ENCODE measurements around the gene RHOF. TPM values are rescaled to one million over a fixed set of nuclear protein-coding genes. Genes with fewer than 3 reads are reported as not detected.
A peak's percentile ranks its signal among the peaks of the same experiment; 100 is the strongest.
"Not testable (repeated sequence)": the region's sequence is repeated elsewhere in the genome, so short reads cannot be mapped to it uniquely, and the experiment has no call there.

The RHOF gene
- total and polyA plus RNA-seq, 5 donors from 2014 or later = 80.4 to 149 (median 96.4) TPM

- Histone ChIP-seq H3K27ac (ENCODE audit: insufficient read depth, low read length, poor library complexity, severe bottlenecking) (no peak overlapping the region), H3K36me3 (ENCODE audit: control insufficient read depth, insufficient read depth, low read length) (no peaks in the 10 kb centered on the region), H3K27me3 (ENCODE audit: control insufficient read depth, insufficient read depth, low read length) (no peaks in the 10 kb centered on the region), H3K4me3 (ENCODE audit: low read depth, low read length) (no peak overlapping the region), H3K4me1 (ENCODE audit: control insufficient read depth, insufficient read depth, low read length, poor library complexity, severe bottlenecking) (peaks cover 9% of the 10 kb centered on the region), H3K9me3 (ENCODE audit: control insufficient read depth in 2 of 2, low read length in 2 of 2) (no peaks in the 10 kb centered on the region)
- H3K9me3 Mint-ChIP-seq = no peaks in the 10 kb centered on the region
- H3K36me3 Mint-ChIP-seq = no peaks in the 10 kb centered on the region
- no peak overlapping the region for H3K4me3 Mint-ChIP-seq
- no peaks in the 10 kb centered on the region for H3K27me3 Mint-ChIP-seq
- DNase-seq (no peak), ATAC-seq (ENCODE audit: low read depth in 2 of 2) (no peak)
- H3K27ac Mint-ChIP-seq = peak overlapping the region in 1 of 3 donors; percentile 90
- peaks cover 0 to 10% (median 7%) of the 10 kb centered on the region in 4 donors for H3K4me1 Mint-ChIP-seq
These were observed 24.1 kb downstream of the RHOF start for GRCh38 chr12:121769297-121769830.

DNA sequence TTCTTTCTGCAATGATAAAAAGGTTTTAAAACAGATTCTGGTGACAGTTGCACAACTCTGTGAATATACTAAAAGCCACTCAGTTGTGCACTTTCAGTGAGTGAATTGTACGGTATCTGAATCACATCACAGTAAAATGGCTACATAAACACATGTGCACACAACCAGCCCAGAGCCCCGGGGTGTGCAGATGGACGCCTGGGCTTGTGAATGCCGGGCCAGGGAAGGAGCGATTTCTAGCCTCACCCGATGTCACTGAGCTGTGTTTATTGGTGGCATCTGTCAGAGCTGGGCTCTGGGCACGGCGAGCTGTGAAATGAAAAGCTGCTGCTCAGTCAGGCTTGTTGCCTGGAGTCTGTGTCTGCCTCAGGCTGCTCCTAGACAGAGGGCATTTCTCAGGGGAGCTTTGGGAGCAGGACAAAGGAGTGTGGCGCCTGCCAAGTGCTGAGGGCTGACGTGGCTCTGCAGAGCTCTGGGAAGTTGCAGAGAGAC is 25.9 kb downstream of the RHOF start:
- Histone ChIP-seq H3K27ac (ENCODE audit: insufficient read depth, low read length, poor library complexity, severe bottlenecking) (no peak overlapping the region), H3K4me3 (ENCODE audit: low read depth, low read length) (no peak overlapping the region), H3K36me3 (ENCODE audit: control insufficient read depth, insufficient read depth, low read length) (no peaks in the 10 kb centered on the region), H3K9me3 (ENCODE audit: control insufficient read depth in 2 of 2, low read length in 2 of 2) (no peaks in the 10 kb centered on the region), H3K4me1 (ENCODE audit: control insufficient read depth, insufficient read depth, low read length, poor library complexity, severe bottlenecking) (no peaks in the 10 kb centered on the region), H3K27me3 (ENCODE audit: control insufficient read depth, insufficient read depth, low read length) (no peaks in the 10 kb centered on the region)
- H3K27me3 Mint-ChIP-seq = no peaks in the 10 kb centered on the region
- H3K27ac Mint-ChIP-seq = no peak overlapping the region
- H3K4me1 Mint-ChIP-seq = peaks cover 0 to under 1% (median 0%) of the 10 kb centered on the region in 4 donors
- ATAC-seq (ENCODE audit: low read depth in 2 of 2) (no peak), DNase-seq (no peak)
- no peak overlapping the region for H3K4me3 Mint-ChIP-seq
- no peaks in the 10 kb centered on the region for H3K9me3 Mint-ChIP-seq
- H3K36me3 Mint-ChIP-seq = no peaks in the 10 kb centered on the region

DNA sequence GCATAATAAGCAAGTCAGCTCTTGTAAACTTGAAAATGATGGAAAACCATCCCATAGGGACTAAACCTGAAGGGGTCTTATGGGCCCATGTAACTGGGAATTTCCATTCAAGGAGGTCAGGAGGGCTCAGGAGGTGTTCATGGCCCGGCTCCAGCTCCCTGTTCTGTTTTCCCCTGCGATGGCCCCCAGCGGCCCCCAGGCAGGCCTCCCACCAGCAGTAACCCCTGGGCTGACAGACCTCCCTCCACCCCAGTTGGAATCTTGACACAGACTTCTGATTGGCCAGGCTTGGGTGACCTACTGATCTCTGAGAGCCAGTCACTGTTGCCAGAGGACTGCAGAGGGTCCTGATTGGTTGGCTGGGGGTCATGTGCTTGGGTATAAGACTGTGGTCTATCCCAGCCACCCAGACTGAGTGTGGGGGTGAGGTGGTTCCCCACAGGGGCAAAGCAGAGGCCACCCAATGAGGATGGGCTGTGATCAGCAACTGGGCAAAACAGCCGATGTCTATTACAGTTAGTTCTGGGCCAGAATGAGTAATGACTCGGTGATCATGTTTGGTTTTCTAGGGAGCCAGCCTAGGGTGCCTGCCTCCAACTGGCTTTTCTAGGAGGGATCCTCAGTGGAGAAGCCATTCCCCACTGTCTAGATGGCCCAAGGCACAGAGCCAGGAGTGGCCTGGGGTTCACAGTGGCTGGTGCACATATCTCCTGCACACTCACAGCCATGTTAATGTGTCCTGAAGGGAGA is 27.0 kb downstream of the RHOF start:
- H3K27ac Mint-ChIP-seq = no peak overlapping the region
- ATAC-seq (ENCODE audit: low read depth in 2 of 2) = no peak
- no peaks in the 10 kb centered on the region for H3K27me3 ChIP-seq (ENCODE audit: control insufficient read depth, insufficient read depth, low read length)

GRCh38 chr12:121765573-121765972 is 27.9 kb downstream of the RHOF start:
- H3K27ac ChIP-seq (ENCODE audit: insufficient read depth, low read length, poor library complexity, severe bottlenecking) = no peak overlapping the region
- Mint-ChIP-seq H3K4me3 (no peak overlapping the region), H3K36me3 (peaks cover 4% of the 10 kb centered on the region), H3K27ac (no peak overlapping the region), H3K9me3 (no peaks in the 10 kb centered on the region), H3K4me1 (peaks cover 0 to 4% (median 0%) of the 10 kb centered on the region in 4 donors), H3K27me3 (no peaks in the 10 kb centered on the region)
- DNase-seq (no peak), ATAC-seq (ENCODE audit: low read depth in 2 of 2) (no peak)
- no peak overlapping the region for H3K4me3 ChIP-seq (ENCODE audit: low read depth, low read length)
- no peaks in the 10 kb centered on the region for H3K36me3 ChIP-seq (ENCODE audit: control insufficient read depth, insufficient read depth, low read length)
- H3K4me1 ChIP-seq (ENCODE audit: control insufficient read depth, insufficient read depth, low read length, poor library complexity, severe bottlenecking) = no peaks in the 10 kb centered on the region
- H3K27me3 ChIP-seq (ENCODE audit: control insufficient read depth, insufficient read depth, low read length) = no peaks in the 10 kb centered on the region
- H3K9me3 ChIP-seq (ENCODE audit: control insufficient read depth in 2 of 2, low read length in 2 of 2) = no peaks in the 10 kb centered on the region

More for the DNA sequence above, 27.0 kb downstream of the RHOF start:
- Histone ChIP-seq H3K27ac (ENCODE audit: insufficient read depth, low read length, poor library complexity, severe bottlenecking) (no peak overlapping the region), H3K36me3 (ENCODE audit: control insufficient read depth, insufficient read depth, low read length) (no peaks in the 10 kb centered on the region), H3K4me1 (ENCODE audit: control insufficient read depth, insufficient read depth, low read length, poor library complexity, severe bottlenecking) (no peaks in the 10 kb centered on the region), H3K4me3 (ENCODE audit: low read depth, low read length) (no peak overlapping the region), H3K9me3 (ENCODE audit: control insufficient read depth in 2 of 2, low read length in 2 of 2) (no peaks in the 10 kb centered on the region)
- Mint-ChIP-seq H3K4me1 (peaks cover 0 to 4% (median 0%) of the 10 kb centered on the region in 4 donors), H3K9me3 (no peaks in the 10 kb centered on the region), H3K4me3 (no peak overlapping the region), H3K27me3 (no peaks in the 10 kb centered on the region), H3K36me3 (peaks cover 4% of the 10 kb centered on the region)
- no peak for DNase-seq

DNA sequence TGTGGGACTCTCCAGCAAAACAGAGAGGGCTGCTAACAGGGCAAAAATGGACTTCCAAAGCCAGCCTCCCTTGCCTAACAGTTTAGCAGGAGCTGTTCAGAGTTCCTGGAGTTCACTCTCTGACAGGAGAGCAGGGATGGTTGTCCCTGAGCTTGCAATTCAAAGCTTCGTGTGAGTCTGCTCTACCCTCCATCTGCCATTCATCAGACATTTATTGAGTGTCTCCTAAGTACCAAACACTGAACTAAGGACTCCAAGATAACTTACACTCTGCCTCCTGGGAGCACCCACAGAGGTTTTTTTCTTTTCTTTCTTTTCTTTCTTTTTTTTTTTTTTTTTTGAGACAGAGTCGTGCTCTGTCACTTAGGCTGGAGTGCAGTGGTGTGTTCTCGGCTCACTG is 28.7 kb downstream of the RHOF start:
- H3K4me1 ChIP-seq (ENCODE audit: control insufficient read depth, insufficient read depth, low read length, poor library complexity, severe bottlenecking) = no peaks in the 10 kb centered on the region
- H3K4me3 ChIP-seq (ENCODE audit: low read depth, low read length) = no peak overlapping the region
- Mint-ChIP-seq H3K27me3 (no peaks in the 10 kb centered on the region), H3K4me1 (peaks cover 0 to 4% (median 0%) of the 10 kb centered on the region in 4 donors), H3K9me3 (no peaks in the 10 kb centered on the region), H3K4me3 (no peak overlapping the region), H3K36me3 (peaks cover 4% of the 10 kb centered on the region), H3K27ac (no peak overlapping the region)
- DNase-seq = no peak
- no peaks in the 10 kb centered on the region for H3K27me3 ChIP-seq (ENCODE audit: control insufficient read depth, insufficient read depth, low read length)
- no peaks in the 10 kb centered on the region for H3K36me3 ChIP-seq (ENCODE audit: control insufficient read depth, insufficient read depth, low read length)
- no peaks in the 10 kb centered on the region for H3K9me3 ChIP-seq (ENCODE audit: control insufficient read depth in 2 of 2, low read length in 2 of 2)
- no peak overlapping the region for H3K27ac ChIP-seq (ENCODE audit: insufficient read depth, low read length, poor library complexity, severe bottlenecking)
- ATAC-seq (ENCODE audit: low read depth in 2 of 2) = no peak

- no peak overlapping the region for H3K27ac ChIP-seq (ENCODE audit: insufficient read depth, low read length, poor library complexity, severe bottlenecking)
- Mint-ChIP-seq H3K9me3 (no peaks in the 10 kb centered on the region), H3K4me1 (peaks cover 0 to 4% (median 0%) of the 10 kb centered on the region in 4 donors), H3K27ac (peak overlapping the region in 1 of 3 donors; percentile 15), H3K36me3 (peaks cover 4% of the 10 kb centered on the region), H3K4me3 (no peak overlapping the region), H3K27me3 (no peaks in the 10 kb centered on the region)
- H3K4me1 ChIP-seq (ENCODE audit: control insufficient read depth, insufficient read depth, low read length, poor library complexity, severe bottlenecking) = no peaks in the 10 kb centered on the region
- no peak for ATAC-seq (ENCODE audit: low read depth in 2 of 2)
- H3K4me3 ChIP-seq (ENCODE audit: low read depth, low read length) = no peak overlapping the region
- H3K36me3 ChIP-seq (ENCODE audit: control insufficient read depth, insufficient read depth, low read length) = no peaks in the 10 kb centered on the region
- no peaks in the 10 kb centered on the region for H3K9me3 ChIP-seq (ENCODE audit: control insufficient read depth in 2 of 2, low read length in 2 of 2)
- no peak for DNase-seq
- no peaks in the 10 kb centered on the region for H3K27me3 ChIP-seq (ENCODE audit: control insufficient read depth, insufficient read depth, low read length)
These were observed 31.2 kb downstream of the RHOF start for GRCh38 chr12:121762269-121762668.

DNA sequence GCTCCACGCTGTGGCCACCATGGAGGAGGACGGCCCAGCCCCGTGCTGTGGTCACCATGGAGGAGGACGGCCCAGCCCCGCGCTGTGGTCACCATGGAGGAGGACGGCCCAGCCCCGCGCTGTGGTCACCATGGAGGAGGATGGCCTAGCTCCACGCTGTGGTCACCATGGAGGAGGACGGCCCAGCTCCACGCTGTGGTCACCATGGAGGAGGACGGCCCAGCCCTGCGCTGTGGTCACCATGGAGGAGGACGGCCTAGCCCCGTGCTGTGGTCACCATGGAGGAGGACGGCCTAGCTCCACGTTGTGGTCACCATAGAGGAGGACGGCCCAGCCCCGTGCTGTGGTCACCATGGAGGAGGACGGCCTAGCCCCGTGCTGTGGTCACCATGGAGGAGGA is 35.0 kb downstream of the RHOF start:
- not testable (repeated sequence) for H3K27me3 Mint-ChIP-seq; H3K4me3 ChIP-seq (ENCODE audit: low read depth, low read length); H3K4me3 Mint-ChIP-seq; H3K4me1 ChIP-seq (ENCODE audit: control insufficient read depth, insufficient read depth, low read length, poor library complexity, severe bottlenecking); H3K36me3 ChIP-seq (ENCODE audit: control insufficient read depth, insufficient read depth, low read length); H3K27ac ChIP-seq (ENCODE audit: insufficient read depth, low read length, poor library complexity, severe bottlenecking); H3K27ac Mint-ChIP-seq; DNase-seq; H3K36me3 Mint-ChIP-seq; H3K9me3 Mint-ChIP-seq; ATAC-seq (ENCODE audit: low read depth in 2 of 2); H3K27me3 ChIP-seq (ENCODE audit: control insufficient read depth, insufficient read depth, low read length); H3K4me1 Mint-ChIP-seq; H3K9me3 ChIP-seq (ENCODE audit: control insufficient read depth in 2 of 2, low read length in 2 of 2)

- DNase-seq (no peak), ATAC-seq (ENCODE audit: low read depth in 2 of 2) (no peak)
- no peak overlapping the region for H3K4me3 Mint-ChIP-seq
- H3K4me1 Mint-ChIP-seq = peaks cover 0 to 10% (median 7%) of the 10 kb centered on the region in 4 donors
- Histone ChIP-seq H3K27ac (ENCODE audit: insufficient read depth, low read length, poor library complexity, severe bottlenecking) (no peak overlapping the region), H3K9me3 (ENCODE audit: control insufficient read depth in 2 of 2, low read length in 2 of 2) (no peaks in the 10 kb centered on the region), H3K36me3 (ENCODE audit: control insufficient read depth, insufficient read depth, low read length) (no peaks in the 10 kb centered on the region), H3K27me3 (ENCODE audit: control insufficient read depth, insufficient read depth, low read length) (no peaks in the 10 kb centered on the region), H3K4me1 (ENCODE audit: control insufficient read depth, insufficient read depth, low read length, poor library complexity, severe bottlenecking) (peaks cover under 1% of the 10 kb centered on the region), H3K4me3 (ENCODE audit: low read depth, low read length) (no peak overlapping the region)
- H3K27me3 Mint-ChIP-seq = no peaks in the 10 kb centered on the region
- H3K9me3 Mint-ChIP-seq = peaks cover 0 to 1% (median 0%) of the 10 kb centered on the region in 7 donors
- H3K36me3 Mint-ChIP-seq = no peaks in the 10 kb centered on the region
- H3K27ac Mint-ChIP-seq = peak overlapping the region in 1 of 3 donors; percentile 72
These were observed 37.9 kb downstream of the RHOF start for GRCh38 chr12:121755591-121755990.
